CD14-positive monocyte (primary cell): ENCODE measurements around the gene PRR27. TPM values are rescaled to one million over a fixed set of nuclear protein-coding genes. Genes with fewer than 3 reads are reported as not detected.

ENCODE experiments used
- DNase-seq, 3 donors: peaks; one replicate each; pipeline ENCODE4 v3.0.0-alpha.2; 2011 to 2022
- H2AFZ ChIP-seq: 2 replicates; pipeline ENCODE4 v1.6.0; 2012; ENCODE audit warnings: mild to moderate bottlenecking, low read depth, low read length, inconsistent platforms; ENCODE audit not compliant: insufficient read depth, poor library complexity, severe bottlenecking
- H3K27ac ChIP-seq, 2 donors: 1 replicate in 1 of 2; 2 replicates in 1 of 2; pipeline ENCODE4 v1.5.1; 2012 to 2013; ENCODE audit warnings: low read length in 2 of 2, control low read depth in 1 of 2, inconsistent platforms in 1 of 2, low read depth in 1 of 2, mild to moderate bottlenecking in 1 of 2
- H3K27me3 ChIP-seq, 2 donors: one replicate each; pipeline versions ENCODE4 v1.6.0 to v1.6.1; 2011 to 2013; ENCODE audit warnings: low read length in 2 of 2; ENCODE audit not compliant: control insufficient read depth in 2 of 2, insufficient read depth in 2 of 2
- H3K36me3 ChIP-seq, 2 donors: replicated peaks in 1 of 2; 1 replicate in 1 of 2; 2 replicates in 1 of 2; pipeline versions ENCODE4 v1.5.1 to v1.6.1; 2012 to 2013; ENCODE audit warnings: low read length in 2 of 2, control low read depth in 1 of 2, inconsistent platforms in 1 of 2, mild to moderate bottlenecking in 1 of 2; ENCODE audit not compliant: insufficient read depth in 2 of 2, control insufficient read depth in 1 of 2
- H3K4me1 ChIP-seq, 2 donors: 1 replicate in 1 of 2; 2 replicates in 1 of 2; pipeline versions ENCODE4 v1.5.1 to v1.6.1; 2012 to 2013; ENCODE audit warnings: low read length in 2 of 2, control low read depth in 1 of 2, inconsistent platforms in 1 of 2, mild to moderate bottlenecking in 1 of 2, moderate library complexity in 1 of 2; ENCODE audit not compliant: insufficient read depth in 2 of 2, control insufficient read depth in 1 of 2
- H3K4me2 ChIP-seq: replicated peaks from 2 replicates; pipeline ENCODE3; 2012; ENCODE audit warnings: low read length, moderate library complexity, mild to moderate bottlenecking; ENCODE audit not compliant: poor library complexity, severe bottlenecking; ENCODE audit errors: extremely low read depth
- H3K4me3 ChIP-seq, 3 experiments: fragments of 200-600 bp in 1 of 3; sonication (generic) in 1 of 3; replicated peaks in 1 of 3; 1 replicate in 2 of 3; 2 replicates in 1 of 3; pipeline ENCODE4 v1.5.1; 2011 to 2013; ENCODE audit warnings: low read length in 3 of 3, mild to moderate bottlenecking in 3 of 3, control low read depth in 2 of 3, low read depth in 2 of 3, inconsistent platforms in 1 of 3, moderate library complexity in 1 of 3
- H3K79me2 ChIP-seq: 2 replicates; pipeline ENCODE4 v1.6.0; 2012; ENCODE audit warnings: mild to moderate bottlenecking, control low read depth, inconsistent platforms, low read length, moderate library complexity; ENCODE audit not compliant: insufficient read depth
- H3K9ac ChIP-seq: 2 replicates; pipeline ENCODE4 v1.6.0; 2017; ENCODE audit warnings: low read length, mild to moderate bottlenecking; ENCODE audit not compliant: insufficient read depth, poor library complexity, severe bottlenecking
- H3K9me3 ChIP-seq, 2 donors: replicated peaks in 1 of 2; 1 replicate in 1 of 2; 2 replicates in 1 of 2; pipeline versions ENCODE4 v1.5.1 to v1.6.1; 2012 to 2013; ENCODE audit warnings: low read length in 2 of 2, control low read depth in 1 of 2; ENCODE audit not compliant: control insufficient read depth in 1 of 2, insufficient read depth in 1 of 2
- H4K20me1 ChIP-seq: 2 replicates; pipeline ENCODE4 v1.6.0; 2012; ENCODE audit warnings: mild to moderate bottlenecking, low read length, control low read depth, moderate library complexity; ENCODE audit not compliant: insufficient read depth
- H3K27ac Mint-ChIP-seq, 7 donors: one replicate each; pipeline ENCODE4 v1.8.0; 2020; ENCODE audit warnings: mild to moderate bottlenecking in 7 of 7, mixed read lengths in 7 of 7, moderate library complexity in 6 of 7, inconsistent platforms in 2 of 7
- H3K27me3 Mint-ChIP-seq, 3 donors: one replicate each; pipeline ENCODE4 v1.8.0; 2021 to 2022; ENCODE audit warnings: low read depth in 3 of 3, mild to moderate bottlenecking in 3 of 3, mixed read lengths in 3 of 3, moderate library complexity in 3 of 3, inconsistent platforms in 1 of 3
- H3K36me3 Mint-ChIP-seq, 2 donors: one replicate each; pipeline ENCODE4 v1.8.0; 2020; ENCODE audit warnings: mixed read lengths in 2 of 2, inconsistent platforms in 1 of 2, mild to moderate bottlenecking in 1 of 2
- H3K4me1 Mint-ChIP-seq: one replicate; pipeline ENCODE4 v1.8.0; 2020; ENCODE audit warnings: mild to moderate bottlenecking, mixed read lengths
- H3K4me3 Mint-ChIP-seq, 2 donors: one replicate each; pipeline ENCODE4 v1.8.0; 2020; ENCODE audit warnings: mild to moderate bottlenecking in 2 of 2, mixed read lengths in 2 of 2, moderate library complexity in 1 of 2
- H3K9me3 Mint-ChIP-seq, 7 donors: one replicate each; pipeline ENCODE4 v1.8.0; 2020 to 2022; ENCODE audit warnings: mixed read lengths in 7 of 7, mild to moderate bottlenecking in 6 of 7, moderate library complexity in 6 of 7, inconsistent platforms in 2 of 7
- WGBS: methylation state at CpG from one replicate; pipeline ENCODE4 v1.1.5; 2013; ENCODE audit warnings: missing lambda C conversion rate; ENCODE audit not compliant: insufficient coverage; 5-methylcytosine and 5-hydroxymethylcytosine counted together
- intact Hi-C, 2 donors: fragments of 100-400 bp; cut with micrococcal nuclease; formaldehyde crosslinking; loops; one replicate each; pipeline versions ENCODE4 v1.15.0 to v1.15.1; 2023
- polyA plus RNA-seq, 3 donors: library from polyadenylated mRNA; depleted of rRNA in 1 of 3; unstranded in 2 of 3; stranded (reverse) in 1 of 3; fragments of 300-500 nt in 2 of 3; fragments of >200 nt in 1 of 3; fragmentation: Illumina TruSeq in 2 of 3; gene quantifications; 1 replicate in 2 of 3; 2 replicates in 1 of 3; pipeline ENCODE4 v1.2.3, GENCODE V29; 2012 to 2021
- TF ChIP-seq, protein P1 (sequence below): fragments of 200-600 bp; IDR thresholded peaks from one replicate; pipeline ENCODE4 v1.8.0; 2022; ENCODE audit warnings: antibody characterized with exemption, mild to moderate bottlenecking

Gene PRR27
- polyA plus RNA-seq, 3 donors, result not detected

DNA sequence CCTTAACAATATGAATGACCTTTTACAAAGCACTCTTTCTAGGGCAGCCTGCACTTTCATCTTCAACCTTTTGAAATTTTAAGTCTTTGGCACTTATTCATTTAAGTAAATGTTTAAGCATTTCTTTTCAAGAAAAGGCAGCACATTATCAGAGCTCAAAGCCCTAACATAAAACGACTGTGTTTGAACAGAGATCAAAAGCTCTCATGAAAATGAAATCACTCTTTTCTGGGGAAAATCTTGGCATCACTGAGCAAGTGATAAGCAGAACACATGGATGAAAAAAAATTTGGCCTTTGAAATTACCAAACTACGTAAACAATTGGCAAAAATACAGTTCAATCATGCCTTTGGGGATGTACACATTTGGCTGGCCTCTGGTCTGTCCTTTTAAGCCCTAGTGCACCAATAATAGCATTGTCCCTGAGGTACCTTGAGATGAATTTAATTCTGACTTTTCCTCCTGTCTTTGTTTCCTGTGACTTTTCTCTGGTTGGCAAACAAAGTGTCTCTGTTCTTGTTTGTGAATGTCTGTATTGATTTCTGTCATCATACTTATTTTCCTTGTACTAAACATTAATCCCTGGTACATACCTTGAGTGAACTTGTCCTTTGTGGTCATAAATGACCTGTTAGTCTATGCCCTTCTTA, 28.6 kb downstream of the PRR27 start:
- Histone ChIP-seq H3K9ac (no peak overlapping the region), H3K4me1 (no peaks in the 10 kb centered on the region), H3K9me3 (no peaks in the 10 kb centered on the region), H3K4me2 (no peak overlapping the region), H3K36me3 (no peaks in the 10 kb centered on the region), H3K79me2 (no peaks in the 10 kb centered on the region), H3K4me3 (no peak overlapping the region), H3K27me3 (no peaks in the 10 kb centered on the region), H3K27ac (no peak overlapping the region), H2AFZ (no peak overlapping the region), H4K20me1 (no peaks in the 10 kb centered on the region)
- no peaks in the 10 kb centered on the region for H3K9me3 Mint-ChIP-seq
- DNase-seq, result no peak
- no peaks in the 10 kb centered on the region for H3K4me1 Mint-ChIP-seq
- H3K4me3 Mint-ChIP-seq, result no peak overlapping the region
- no peak overlapping the region for H3K27ac Mint-ChIP-seq
- 90% methylated on average over 2 of the region's 2 CpGs for WGBS
- H3K36me3 Mint-ChIP-seq, result no peaks in the 10 kb centered on the region
- intact Hi-C loops, result no loop called here
- H3K27me3 Mint-ChIP-seq, result peaks cover 0 to 2% (median 1%) of the 10 kb centered on the region in 3 donors
- TF ChIP-seq, protein P1, sequence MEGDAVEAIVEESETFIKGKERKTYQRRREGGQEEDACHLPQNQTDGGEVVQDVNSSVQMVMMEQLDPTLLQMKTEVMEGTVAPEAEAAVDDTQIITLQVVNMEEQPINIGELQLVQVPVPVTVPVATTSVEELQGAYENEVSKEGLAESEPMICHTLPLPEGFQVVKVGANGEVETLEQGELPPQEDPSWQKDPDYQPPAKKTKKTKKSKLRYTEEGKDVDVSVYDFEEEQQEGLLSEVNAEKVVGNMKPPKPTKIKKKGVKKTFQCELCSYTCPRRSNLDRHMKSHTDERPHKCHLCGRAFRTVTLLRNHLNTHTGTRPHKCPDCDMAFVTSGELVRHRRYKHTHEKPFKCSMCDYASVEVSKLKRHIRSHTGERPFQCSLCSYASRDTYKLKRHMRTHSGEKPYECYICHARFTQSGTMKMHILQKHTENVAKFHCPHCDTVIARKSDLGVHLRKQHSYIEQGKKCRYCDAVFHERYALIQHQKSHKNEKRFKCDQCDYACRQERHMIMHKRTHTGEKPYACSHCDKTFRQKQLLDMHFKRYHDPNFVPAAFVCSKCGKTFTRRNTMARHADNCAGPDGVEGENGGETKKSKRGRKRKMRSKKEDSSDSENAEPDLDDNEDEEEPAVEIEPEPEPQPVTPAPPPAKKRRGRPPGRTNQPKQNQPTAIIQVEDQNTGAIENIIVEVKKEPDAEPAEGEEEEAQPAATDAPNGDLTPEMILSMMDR, result no peak

DNA sequence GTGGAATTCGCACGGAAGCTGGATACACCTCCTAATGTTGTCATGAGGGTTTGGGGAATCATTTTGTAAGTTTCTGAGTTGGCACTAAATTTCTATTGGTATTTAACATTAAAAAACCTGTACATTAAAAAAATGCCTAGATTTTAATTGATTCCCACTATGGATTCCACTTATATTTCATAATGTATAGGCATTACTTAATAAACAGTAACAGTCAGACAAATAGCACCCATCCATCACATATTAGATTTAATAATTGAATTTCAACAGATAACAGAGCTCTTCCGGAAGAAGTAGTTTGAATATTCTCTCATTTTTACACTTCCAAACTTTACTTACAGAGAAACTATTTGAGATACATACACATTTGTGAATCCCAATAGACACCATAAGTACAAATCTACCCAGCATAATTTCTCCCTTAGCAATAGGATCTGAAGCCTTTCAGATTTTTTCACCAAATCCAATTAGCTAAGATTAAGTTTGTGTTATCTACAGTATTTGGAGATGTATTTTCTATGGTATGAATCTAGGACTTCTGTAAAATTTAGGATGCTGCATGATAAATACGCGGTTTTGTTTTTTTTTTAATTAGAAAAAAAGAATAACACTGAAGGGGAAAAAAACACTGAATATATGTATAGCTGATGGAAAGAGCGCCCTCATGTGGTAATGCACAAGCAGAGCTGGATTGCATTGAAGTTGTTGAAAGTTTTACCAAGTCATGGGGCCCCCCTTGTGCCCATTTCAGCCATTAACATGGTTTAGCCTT, 29.3 kb downstream of the PRR27 start:
- 20% methylated on average over 2 of the region's 6 CpGs for WGBS

More for the DNA sequence above, 29.3 kb downstream of the PRR27 start:
- H3K27ac ChIP-seq, result no peak overlapping the region
- TF ChIP-seq, protein P1, result peak; percentile 61
- peaks cover 0 to 2% (median 1%) of the 10 kb centered on the region in 3 donors for H3K27me3 Mint-ChIP-seq
- no peaks in the 10 kb centered on the region for H3K9me3 ChIP-seq
- no peak overlapping the region for H3K4me2 ChIP-seq
- no peaks in the 10 kb centered on the region for H4K20me1 ChIP-seq
- DNase-seq, result peak in 2 of 3 donors; percentile 4 to 16
- intact Hi-C loops, result no loop called here
- H3K9ac ChIP-seq, result no peak overlapping the region
- H3K79me2 ChIP-seq, result no peaks in the 10 kb centered on the region
- H3K4me3 ChIP-seq, result no peak overlapping the region
- no peak overlapping the region for H3K4me3 Mint-ChIP-seq
- no peaks in the 10 kb centered on the region for H3K4me1 ChIP-seq
- no peaks in the 10 kb centered on the region for H3K4me1 Mint-ChIP-seq
- H3K27ac Mint-ChIP-seq, result no peak overlapping the region
- no peaks in the 10 kb centered on the region for H3K9me3 Mint-ChIP-seq
- H3K36me3 ChIP-seq, result no peaks in the 10 kb centered on the region
- H3K27me3 ChIP-seq, result no peaks in the 10 kb centered on the region
- H2AFZ ChIP-seq, result no peak overlapping the region
- no peaks in the 10 kb centered on the region for H3K36me3 Mint-ChIP-seq
